CMK (cell line): ENCODE measurements around the gene SLC25A1.
A peak's percentile ranks its signal among the peaks of the same experiment; 100 is the strongest.
"Not testable (repeated sequence)": the region's sequence is repeated elsewhere in the genome, so short reads cannot be mapped to it uniquely, and the experiment has no call there.

Source experiments
- DNase-seq: peaks from one replicate; pipeline ENCODE4 v3.0.0-alpha.2; 2010; ENCODE audit warnings: low read depth

The SLC25A1 gene

GRCh38 chr22:19206287-19206686 is 27.8 kb upstream of the SLC25A1 start:
- DNase-seq: no peak

- DNase-seq: no peak
These were observed 26.1 kb upstream of the SLC25A1 start for GRCh38 chr22:19204640-19205039.

- no peak for DNase-seq
These were observed 25.3 kb upstream of the SLC25A1 start for GRCh38 chr22:19203834-19204233.

GRCh38 chr22:19202799-19203186 is 24.3 kb upstream of the SLC25A1 start:
- not testable (repeated sequence) for DNase-seq

- peak; percentile 74 for DNase-seq
These were observed 23.6 kb upstream of the SLC25A1 start for GRCh38 chr22:19201869-19202798.

GRCh38 chr22:19201130-19201868 is 22.8 kb upstream of the SLC25A1 start:
- DNase-seq: no peak

- no peak for DNase-seq
These were observed 20.9 kb upstream of the SLC25A1 start for GRCh38 chr22:19199479-19199878.

GRCh38 chr22:19197997-19198865 is 19.7 kb upstream of the SLC25A1 start:
- no peak for DNase-seq

- no peak for DNase-seq
These were observed 18.5 kb upstream of the SLC25A1 start for GRCh38 chr22:19196841-19197612.

- DNase-seq: no peak
These were observed 17.5 kb upstream of the SLC25A1 start for GRCh38 chr22:19195796-19196731.

GRCh38 chr22:19194766-19195536 is 16.4 kb upstream of the SLC25A1 start:
- DNase-seq: no peak

- no peak for DNase-seq
These were observed 15.3 kb upstream of the SLC25A1 start for GRCh38 chr22:19193879-19194278.

- no peak for DNase-seq
These were observed 9.4 kb upstream of the SLC25A1 start for GRCh38 chr22:19187716-19188563.

- DNase-seq: no peak
These were observed 5.9 kb upstream of the SLC25A1 start for GRCh38 chr22:19184276-19184997.

GRCh38 chr22:19183216-19183615 is 4.7 kb upstream of the SLC25A1 start:
- no peak for DNase-seq

- no peak for DNase-seq
These were observed 4.1 kb upstream of the SLC25A1 start for GRCh38 chr22:19182472-19183157.

GRCh38 chr22:19181786-19182471 is 3.4 kb upstream of the SLC25A1 start:
- DNase-seq: no peak
